Liver (tissue), 9 donors: ENCODE measurements around the gene MAP3K9. TPM values are rescaled to one million over a fixed set of nuclear protein-coding genes. Genes with fewer than 3 reads are reported as not detected.

Source experiments
- DNase-seq: peaks from one replicate; pipeline ENCODE4 v3.0.0-alpha.2; 2017; ENCODE audit warnings: low spot score
- H3K27ac ChIP-seq, 2 donors: one replicate each; pipeline ENCODE4 v1.7.0; 2013; ENCODE audit warnings: inconsistent platforms in 2 of 2, low read length in 2 of 2, control low read depth in 1 of 2, low read depth in 1 of 2, mild to moderate bottlenecking in 1 of 2
- H3K27me3 ChIP-seq, 4 donors: one replicate each; pipeline versions ENCODE4 v1.6.1 to v1.7.0; 2013; ENCODE audit warnings: low read length in 3 of 4, inconsistent platforms in 1 of 4, mild to moderate bottlenecking in 1 of 4, moderate library complexity in 1 of 4; ENCODE audit not compliant: control insufficient read depth in 4 of 4, insufficient read depth in 4 of 4
- H3K36me3 ChIP-seq, 4 donors: one replicate each; pipeline versions ENCODE4 v1.6.1 to v1.7.0; 2013; ENCODE audit warnings: low read length in 3 of 4, mild to moderate bottlenecking in 3 of 4, low read depth in 1 of 4, moderate library complexity in 1 of 4; ENCODE audit not compliant: control insufficient read depth in 4 of 4, insufficient read depth in 3 of 4
- H3K4me1 ChIP-seq, 4 donors: one replicate each; pipeline versions ENCODE4 v1.6.1 to v1.7.0; 2013; ENCODE audit warnings: low read length in 3 of 4, mild to moderate bottlenecking in 3 of 4, moderate library complexity in 1 of 4; ENCODE audit not compliant: control insufficient read depth in 4 of 4, insufficient read depth in 4 of 4
- H3K4me3 ChIP-seq, 3 donors: one replicate each; pipeline versions ENCODE4 v1.6.1 to v1.7.0; 2013; ENCODE audit warnings: low read length in 3 of 3, control low read depth in 1 of 3, low read depth in 1 of 3, mild to moderate bottlenecking in 1 of 3
- H3K9ac ChIP-seq, 2 donors: one replicate each; pipeline ENCODE4 v1.7.0; 2013; ENCODE audit warnings: low read length in 2 of 2, mild to moderate bottlenecking in 2 of 2, moderate library complexity in 2 of 2, control low read depth in 1 of 2, low read depth in 1 of 2
- H3K9me3 ChIP-seq, 4 donors: one replicate each; pipeline versions ENCODE4 v1.6.1 to v1.7.0; 2013; ENCODE audit warnings: low read length in 3 of 4; ENCODE audit not compliant: control insufficient read depth in 4 of 4
- ATF3 ChIP-seq: IDR thresholded peaks from 2 replicates; pipeline ENCODE4 v1.6.1; 2016; ENCODE audit warnings: antibody characterized with exemption
- CTCF ChIP-seq: fragments of 150-350 bp; IDR thresholded peaks from 2 replicates; pipeline ENCODE4 v1.5.1; 2017; ENCODE audit warnings: improper control_type of control experiment, low read depth, low read length; ENCODE audit not compliant: missing input control
- FOXA1 ChIP-seq: IDR thresholded peaks from 2 replicates; pipeline ENCODE4 v1.6.1; 2016; ENCODE audit warnings: antibody characterized with exemption
- FOXA2 ChIP-seq: IDR thresholded peaks from 2 replicates; pipeline ENCODE4 v1.6.1; 2016; ENCODE audit warnings: antibody characterized with exemption
- GABPA ChIP-seq, 2 donors: IDR thresholded peaks in 1 of 2; conservative IDR thresholded peaks in 1 of 2; 2 replicates each; pipeline ENCODE4 v1.6.1; 2016; ENCODE audit warnings: antibody characterized with exemption in 2 of 2, mild to moderate bottlenecking in 1 of 2, moderate library complexity in 1 of 2
- HNF4A ChIP-seq, 2 donors: conservative IDR thresholded peaks; 2 replicates each; pipeline ENCODE4 v1.6.1; 2016; ENCODE audit warnings: antibody characterized with exemption in 2 of 2, mild to moderate bottlenecking in 2 of 2
- HNF4G ChIP-seq: IDR thresholded peaks from 2 replicates; pipeline ENCODE4 v1.6.1; 2016; ENCODE audit warnings: antibody characterized with exemption
- MAX ChIP-seq: IDR thresholded peaks from 2 replicates; pipeline ENCODE4 v1.6.1; 2016; ENCODE audit warnings: antibody characterized with exemption
- NR2F2 ChIP-seq: IDR thresholded peaks from 2 replicates; pipeline ENCODE4 v1.6.1; 2016; ENCODE audit warnings: antibody characterized with exemption
- REST ChIP-seq: IDR thresholded peaks from 2 replicates; pipeline ENCODE4 v1.6.1; 2016; ENCODE audit warnings: antibody characterized with exemption, mild to moderate bottlenecking
- RXRA ChIP-seq, 2 donors: IDR thresholded peaks; 2 replicates each; pipeline ENCODE4 v1.6.1; 2017 to 2018; ENCODE audit warnings: antibody characterized with exemption in 2 of 2, mild to moderate bottlenecking in 1 of 2
- SP1 ChIP-seq: IDR thresholded peaks from 2 replicates; pipeline ENCODE4 v1.6.1; 2018; ENCODE audit warnings: antibody characterized with exemption, mild to moderate bottlenecking
- TAF1 ChIP-seq: conservative IDR thresholded peaks from 2 replicates; pipeline ENCODE4 v1.6.1; 2016; ENCODE audit warnings: antibody characterized with exemption, mild to moderate bottlenecking
- ZBTB33 ChIP-seq: IDR thresholded peaks from 2 replicates; pipeline ENCODE4 v1.6.1; 2016; ENCODE audit warnings: antibody characterized with exemption
- WGBS: extraction: QIAGEN DNeasy Blood & Tissue Kit; methylation state at CpG from one replicate; pipeline ENCODE4 v1.1.7; 2013; 5-methylcytosine and 5-hydroxymethylcytosine counted together
- polyA plus RNA-seq, 2 donors: library from polyadenylated mRNA; stranded (reverse) in 1 of 2; unstranded in 1 of 2; fragments of 200-250 nt in 1 of 2; fragments of >200 nt in 1 of 2; fragmentation: Nextera tagmentation in 1 of 2; extraction: Ambion mirVana in 1 of 2; gene quantifications; one replicate each; pipeline versions ENCODE4 v1.2.1 to v1.2.3, GENCODE V29; 2013 to 2015
- total RNA-seq, 2 donors: library from RNA; depleted of rRNA; stranded (reverse); fragments of >200 nt; gene quantifications; one replicate each; pipeline ENCODE4 v1.2.3, GENCODE V29; 2014
- donor health status: healthy.
- donor health status: healthy.
- donor health status: healthy.
- donor health status: healthy.
- donor health status: healthy.

The MAP3K9 gene
- total and polyA plus RNA-seq, 4 donors: 0.65 to 5.2 (median 0.80) TPM

- TF ChIP-seq CTCF: no peak
- peak; percentile 44 for TF ChIP-seq FOXA2
- TF ChIP-seq REST: peak; percentile 22
- peak; percentile 93 to 94 for TF ChIP-seq HNF4A (conservative IDR thresholded peaks at IDR 0.05)
- TF ChIP-seq TAF1: no peak
These were observed 77.7 kb downstream of the MAP3K9 start (continued) for GRCh38 chr14:70731447-70732239.

- Histone ChIP-seq H3K9ac (no peak overlapping the region), H3K36me3 (no peaks in the 10 kb centered on the region), H3K4me1 (peaks cover 0 to 6% (median 2%) of the 10 kb centered on the region in 4 donors), H3K27me3 (no peaks in the 10 kb centered on the region), H3K27ac (no peak overlapping the region), H3K4me3 (no peak overlapping the region), H3K9me3 (no peaks in the 10 kb centered on the region)
- 97% methylated on average over 17 of the region's 17 CpGs for WGBS
- TF ChIP-seq HNF4A (conservative IDR thresholded peaks at IDR 0.05): no peak
- TF ChIP-seq TAF1: no peak
- no peak for TF ChIP-seq SP1
- TF ChIP-seq GABPA (IDR thresholded peaks at IDR 0.05 in 1 of 2, conservative IDR thresholded peaks at IDR 0.05 in 1 of 2): no peak
- no peak for TF ChIP-seq NR2F2
- no peak for TF ChIP-seq CTCF
- no peak for DNase-seq
These were observed 78.9 kb downstream of the MAP3K9 start for GRCh38 chr14:70730393-70730792.

- Histone ChIP-seq H3K4me3 (no peak overlapping the region), H3K4me1 (peaks cover 0 to 4% (median 2%) of the 10 kb centered on the region in 4 donors), H3K9me3 (no peaks in the 10 kb centered on the region), H3K27me3 (no peaks in the 10 kb centered on the region), H3K36me3 (no peaks in the 10 kb centered on the region), H3K27ac (no peak overlapping the region), H3K9ac (no peak overlapping the region)
- 87% methylated on average over 6 of the region's 6 CpGs for WGBS
- DNase-seq: no peak
- TF ChIP-seq ZBTB33 (no peak), GABPA (IDR thresholded peaks at IDR 0.05 in 1 of 2, conservative IDR thresholded peaks at IDR 0.05 in 1 of 2) (no peak), FOXA1 (no peak), MAX (no peak), HNF4G (no peak), FOXA2 (no peak), ATF3 (no peak), RXRA (IDR thresholded peaks at IDR 0.05) (no peak)
These were observed 82.5 kb downstream of the MAP3K9 start for GRCh38 chr14:70726651-70727375.
